Medulla oblongata (tissue), 1 donor: ENCODE data around the gene ERGIC2.

Experiments used
- DNase-seq: peaks from one replicate; pipeline ENCODE4 v3.0.0-alpha.2; 2015; ENCODE audit errors: extremely low spot score

Gene ERGIC2

DNA sequence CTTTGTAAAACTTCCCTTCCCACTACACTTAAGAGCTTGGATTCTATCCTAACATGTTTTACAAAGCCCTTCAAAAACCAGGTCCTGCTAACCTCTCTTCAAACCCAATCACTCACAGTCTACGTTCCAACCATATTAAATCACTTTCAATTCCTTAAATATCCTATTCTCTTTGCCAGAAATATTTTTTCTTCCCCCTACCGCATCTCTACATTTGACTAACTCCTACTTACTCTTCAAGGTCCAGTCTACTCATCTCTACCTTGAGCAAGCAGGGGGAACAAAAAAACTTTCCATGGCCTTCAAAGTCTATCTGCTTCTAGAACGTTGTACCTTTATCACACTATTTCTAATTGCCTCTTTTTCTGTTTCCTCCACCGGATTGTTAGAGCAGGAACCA is 6.1 kb downstream of the ERGIC2 start:
- no peak for DNase-seq

DNA sequence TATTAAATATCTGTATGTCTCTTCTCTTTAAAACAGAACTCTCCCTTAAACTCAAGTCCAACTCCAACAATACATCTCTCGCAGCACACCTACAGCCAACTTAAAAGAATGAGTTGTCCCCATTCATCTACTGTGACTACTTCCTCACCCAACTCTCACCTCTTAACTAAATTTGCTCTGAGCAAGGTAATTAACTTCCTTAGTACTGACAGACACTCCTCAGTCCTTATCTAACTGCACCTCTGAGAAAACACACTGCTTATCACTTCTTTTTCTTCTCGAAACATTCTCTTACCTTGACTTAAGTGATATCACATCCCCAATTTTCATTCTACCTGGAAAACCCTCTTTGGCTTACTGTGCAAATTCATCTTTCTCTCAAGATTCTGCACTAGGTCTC is 7.0 kb downstream of the ERGIC2 start:
- no peak for DNase-seq

DNA sequence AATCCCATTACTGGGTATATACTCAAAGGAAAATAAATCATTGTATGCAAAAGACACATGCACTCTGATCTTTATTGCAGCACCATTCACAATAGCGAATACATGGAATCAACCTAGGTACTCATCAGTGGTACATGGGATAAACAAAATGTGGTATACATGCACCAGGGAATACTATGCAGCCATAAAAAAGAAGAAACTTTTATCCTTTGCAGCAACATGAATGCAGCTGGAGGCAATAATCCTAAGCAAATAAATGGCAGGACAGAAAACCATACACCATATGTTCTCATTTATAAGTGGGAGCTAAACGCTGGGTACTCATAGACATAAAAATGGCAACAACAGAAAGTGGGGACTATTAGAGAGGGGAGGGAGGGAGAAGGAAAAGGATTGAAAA is 15.9 kb downstream of the ERGIC2 start:
- no peak for DNase-seq

DNA sequence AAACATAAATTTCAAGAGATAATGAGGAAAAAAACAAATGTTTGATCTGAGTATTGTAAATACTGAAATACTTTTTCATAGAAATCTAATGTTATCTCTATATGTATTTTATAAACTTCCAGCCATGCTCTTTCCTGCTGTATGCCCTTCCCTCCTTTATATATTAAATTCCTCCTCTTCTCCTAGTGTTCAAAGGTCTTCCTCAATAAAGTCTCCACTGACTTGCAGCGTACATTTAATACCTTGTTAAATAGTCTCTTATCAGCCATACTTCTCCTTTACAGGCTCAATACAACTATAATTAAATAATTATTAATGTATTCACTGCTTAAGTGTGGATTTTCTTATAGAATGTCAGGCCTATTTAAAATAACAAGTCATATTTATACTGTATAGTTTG is 26.0 kb downstream of the ERGIC2 start:
- DNase-seq: no peak

DNA sequence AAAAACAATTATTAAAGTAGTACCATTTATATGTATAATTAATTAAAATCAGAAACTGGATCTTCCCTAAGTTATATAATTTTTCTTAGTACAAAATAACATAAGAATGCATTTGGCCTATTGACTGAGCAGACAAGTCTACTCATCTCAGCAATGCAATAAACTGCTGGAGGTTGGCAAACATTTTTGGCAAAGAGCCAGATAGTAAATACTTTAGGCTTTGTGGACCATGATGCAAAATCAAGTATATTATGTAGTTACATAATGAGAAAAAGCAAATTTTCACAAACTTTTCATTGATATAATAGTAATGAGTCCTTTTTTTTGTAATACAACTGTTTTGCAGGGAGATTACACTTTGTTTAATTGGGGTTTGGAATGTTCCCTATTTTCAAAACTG is 30.9 kb downstream of the ERGIC2 start:
- no peak for DNase-seq

DNA sequence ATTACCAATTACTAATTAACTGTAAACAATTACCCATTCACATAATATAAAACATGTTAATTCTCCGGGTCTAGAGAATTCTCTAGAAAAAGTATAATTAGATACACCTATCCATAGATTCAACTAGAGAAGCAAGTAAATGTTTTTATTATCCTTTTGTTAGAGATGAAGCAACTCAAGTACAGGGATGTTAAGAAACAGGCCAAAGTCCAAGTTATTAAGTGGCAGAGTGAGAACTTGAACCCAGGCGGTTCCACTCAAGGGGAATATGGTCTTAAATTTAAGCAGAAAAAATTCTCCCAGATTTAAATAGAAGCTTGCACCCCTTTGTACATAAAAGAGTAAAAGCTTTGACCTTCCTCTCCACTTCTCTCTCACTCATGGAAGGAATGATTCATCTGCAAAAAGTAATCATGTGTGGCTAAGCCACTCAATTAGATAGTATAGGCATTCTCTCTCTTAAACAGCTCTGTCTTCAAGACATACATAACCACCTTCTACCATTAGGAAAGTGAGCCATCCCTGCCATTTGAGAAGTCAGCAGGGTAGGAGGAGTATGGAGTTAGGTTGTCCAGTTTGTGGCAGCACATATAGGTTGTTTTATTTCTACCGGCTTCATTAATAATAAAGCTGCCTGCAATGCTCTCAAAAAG is 34.1 kb downstream of the ERGIC2 start:
- DNase-seq: no peak

DNA sequence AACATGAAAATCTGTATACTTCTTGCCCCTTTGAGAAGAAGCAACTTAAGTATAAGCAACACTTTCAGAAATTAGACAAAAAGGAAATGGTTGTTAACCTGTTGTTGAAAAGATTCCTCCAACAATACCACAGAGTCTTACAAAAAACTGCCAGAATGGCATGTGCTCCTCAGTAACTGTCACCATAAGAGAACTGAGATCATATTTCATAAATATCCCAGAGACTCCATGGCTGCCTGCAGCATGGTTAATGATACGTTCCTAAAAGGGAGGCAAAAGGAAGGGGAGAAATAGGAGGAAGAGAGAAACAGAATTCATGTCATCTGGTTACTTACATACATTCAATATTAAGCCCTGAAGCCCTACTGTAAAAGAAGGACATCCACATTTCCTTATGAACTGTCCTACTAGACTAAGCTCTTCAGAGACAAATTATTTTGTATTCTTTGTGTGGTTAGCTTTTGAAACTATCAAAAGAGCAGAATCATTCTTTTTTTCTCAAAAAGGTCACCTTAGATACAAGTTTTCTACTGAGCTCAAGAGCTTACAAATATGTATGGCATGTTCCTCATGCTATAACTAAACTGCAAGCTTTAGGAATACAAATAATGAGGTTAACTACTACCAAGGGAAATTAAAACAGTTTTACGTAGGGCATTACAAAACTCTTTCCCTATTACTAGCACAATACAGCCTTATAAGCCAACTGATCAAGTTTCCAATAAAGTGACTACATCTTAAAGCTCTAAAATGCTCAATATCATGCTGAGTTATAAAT is 37.8 kb downstream of the ERGIC2 start:
- no peak for DNase-seq

DNA sequence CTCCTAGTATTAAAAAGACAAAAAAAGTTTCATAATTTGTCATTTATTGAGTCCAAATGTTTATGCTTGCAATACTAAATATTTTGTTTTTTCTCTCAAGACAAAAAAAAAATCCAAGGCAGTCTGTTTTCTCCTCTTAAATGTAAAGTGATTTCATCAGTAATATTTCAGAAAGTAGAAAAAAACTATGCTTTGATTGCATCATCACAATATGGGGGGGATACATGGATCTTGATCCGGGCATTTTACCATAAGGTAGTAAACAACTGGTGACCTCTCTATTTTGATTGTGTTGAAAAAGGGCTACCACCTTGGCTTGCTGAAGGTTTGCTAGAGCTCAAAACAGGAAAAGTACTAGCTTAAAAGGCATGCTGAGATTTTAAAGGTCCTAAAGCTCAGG is 43.6 kb downstream of the ERGIC2 start:
- DNase-seq: no peak

DNA sequence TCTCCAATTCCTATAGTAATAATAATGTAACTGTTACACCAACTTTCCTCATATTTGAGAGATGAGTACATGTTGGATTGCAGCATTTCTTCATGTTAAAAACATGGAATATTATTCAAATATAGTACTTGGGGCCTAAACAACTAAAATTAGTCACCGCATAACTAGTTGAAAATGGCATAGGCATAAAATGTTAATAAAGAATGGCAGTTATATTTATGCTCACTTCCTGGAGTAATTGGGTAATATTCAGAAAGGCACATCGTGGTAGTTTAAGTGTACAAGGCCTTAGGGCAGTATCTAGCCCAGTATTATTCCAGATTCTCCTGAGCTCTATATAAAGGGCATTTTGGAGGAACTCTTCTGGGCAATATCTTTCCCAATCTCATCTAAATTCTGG is 46.0 kb downstream of the ERGIC2 start:
- DNase-seq: no peak

DNA sequence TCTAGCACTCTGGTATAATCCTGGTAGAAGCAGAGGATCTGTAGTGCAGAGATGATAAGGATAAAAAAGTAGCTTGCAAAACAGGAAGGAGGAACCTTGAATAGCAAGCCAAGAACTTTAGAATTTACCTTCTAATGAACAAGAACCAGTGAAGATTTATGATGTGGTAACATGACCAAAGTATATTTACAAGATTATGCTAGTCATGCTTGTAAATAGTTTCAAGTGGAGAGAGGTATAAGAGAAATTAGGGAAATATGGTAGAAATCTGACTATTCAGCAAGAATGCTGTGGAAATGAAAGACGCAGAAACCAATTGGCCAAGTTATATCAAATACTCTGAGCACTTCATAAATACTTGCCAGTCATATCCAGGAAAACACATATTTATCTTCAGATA is 47.8 kb downstream of the ERGIC2 start:
- no peak for DNase-seq

DNA sequence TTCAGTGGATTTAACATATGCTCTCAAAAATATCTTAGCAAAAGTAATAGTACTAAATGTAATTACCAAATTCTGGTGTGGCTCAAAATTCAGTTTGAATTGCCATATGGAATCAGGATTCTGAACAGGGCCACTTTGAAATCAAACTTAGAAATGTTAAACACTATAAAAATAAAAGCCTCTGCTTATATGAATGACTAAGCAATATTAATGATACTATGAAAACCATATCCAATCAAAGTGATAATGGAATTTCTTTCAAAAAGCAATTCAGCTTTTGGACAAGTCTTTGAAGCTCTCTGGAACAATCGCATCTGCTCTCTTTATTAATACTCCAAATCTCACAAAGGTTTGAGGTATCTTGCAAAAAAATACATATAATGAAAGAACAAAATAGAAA is 51.6 kb downstream of the ERGIC2 start:
- no peak for DNase-seq

DNA sequence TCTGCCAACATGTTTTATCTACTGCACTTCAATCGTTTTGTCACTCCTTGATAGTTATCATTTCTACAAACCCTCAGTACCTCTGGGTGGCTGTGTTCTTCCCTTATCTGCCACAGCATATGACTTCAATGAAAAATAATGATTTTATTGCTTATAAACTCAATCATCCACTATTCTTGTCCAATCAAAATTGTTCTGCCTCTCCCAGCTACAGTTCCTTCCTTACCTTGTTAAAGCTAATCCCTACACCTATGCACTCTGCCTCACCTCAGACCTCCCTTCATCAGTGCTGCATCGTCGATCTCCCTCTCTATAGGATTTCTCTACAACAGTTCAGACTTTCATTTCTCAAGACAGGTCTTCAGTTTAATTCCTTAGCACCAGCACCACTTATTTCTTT is 58.8 kb downstream of the ERGIC2 start:
- DNase-seq: no peak

DNA sequence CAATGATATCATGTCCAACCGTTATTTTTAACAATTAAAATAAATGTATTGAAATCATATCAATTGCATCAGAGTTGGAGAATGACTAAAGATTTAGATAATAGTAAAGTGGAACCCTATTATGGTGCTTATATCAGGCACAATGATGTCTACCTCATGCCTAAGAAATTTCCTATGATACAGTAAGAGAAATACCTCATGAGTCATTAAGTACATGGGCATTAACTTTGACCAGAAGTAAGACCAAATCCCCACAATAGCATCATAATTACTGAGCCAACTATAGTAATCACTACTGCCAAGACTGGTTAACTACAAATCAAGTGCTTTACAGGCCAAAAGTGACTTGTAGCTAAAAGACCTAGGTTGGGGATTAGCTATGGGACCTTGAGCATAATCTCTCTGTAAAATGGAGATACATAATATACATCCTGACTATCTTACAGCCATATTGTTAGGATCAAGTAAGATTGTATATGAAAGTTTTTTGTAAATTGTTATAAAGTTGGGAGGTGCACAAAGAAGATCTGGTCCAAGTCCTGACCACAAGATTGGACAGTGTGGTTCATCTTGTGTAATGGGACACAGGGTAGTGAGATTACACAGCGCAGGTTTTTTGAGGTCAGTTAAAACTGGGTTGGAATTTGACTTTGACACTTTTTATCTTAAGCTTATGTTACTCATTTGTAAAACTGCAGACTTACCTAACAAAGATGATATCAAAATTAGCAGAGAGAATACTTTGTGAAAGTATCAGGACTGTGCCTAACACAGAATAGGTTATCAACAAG is 60.5 kb downstream of the ERGIC2 start:
- no peak for DNase-seq

DNA sequence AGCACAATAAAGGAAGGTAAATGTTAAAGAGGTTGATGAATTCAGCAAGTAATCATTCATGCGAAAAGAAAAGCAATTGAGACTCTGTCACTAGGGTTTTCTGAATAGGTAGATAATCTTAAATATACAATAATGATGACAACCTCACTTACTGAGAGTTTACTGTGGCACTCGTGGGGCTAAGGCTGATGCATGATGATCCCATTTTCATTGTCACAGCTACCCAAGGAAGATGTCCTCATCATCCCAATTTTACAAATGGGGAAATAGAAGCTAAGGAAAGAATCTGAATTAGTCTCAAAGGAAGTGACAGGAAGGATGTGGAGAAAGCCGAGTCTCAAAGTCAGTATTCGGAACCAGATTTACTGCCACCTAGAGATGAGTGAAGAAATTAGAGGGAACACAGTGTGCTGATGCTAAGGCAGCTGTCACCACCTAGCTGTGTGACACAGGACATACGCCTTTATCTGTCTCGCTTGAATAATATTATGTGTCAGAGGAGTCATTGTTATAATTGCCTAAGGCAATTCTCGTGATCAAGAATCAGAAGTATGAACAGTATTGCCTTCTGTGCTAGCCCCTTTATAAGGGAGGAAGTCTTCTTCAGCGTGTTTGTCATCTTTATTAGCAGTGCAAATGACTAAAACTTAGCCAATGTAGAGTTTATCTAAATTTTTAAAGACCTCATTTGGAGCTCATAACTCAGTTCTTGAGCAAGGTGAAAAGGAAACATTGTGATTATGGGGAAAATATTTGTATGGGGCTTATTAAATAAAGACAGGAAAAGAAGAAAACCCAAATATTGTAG is 63.2 kb downstream of the ERGIC2 start:
- DNase-seq: peak; percentile 94

DNA sequence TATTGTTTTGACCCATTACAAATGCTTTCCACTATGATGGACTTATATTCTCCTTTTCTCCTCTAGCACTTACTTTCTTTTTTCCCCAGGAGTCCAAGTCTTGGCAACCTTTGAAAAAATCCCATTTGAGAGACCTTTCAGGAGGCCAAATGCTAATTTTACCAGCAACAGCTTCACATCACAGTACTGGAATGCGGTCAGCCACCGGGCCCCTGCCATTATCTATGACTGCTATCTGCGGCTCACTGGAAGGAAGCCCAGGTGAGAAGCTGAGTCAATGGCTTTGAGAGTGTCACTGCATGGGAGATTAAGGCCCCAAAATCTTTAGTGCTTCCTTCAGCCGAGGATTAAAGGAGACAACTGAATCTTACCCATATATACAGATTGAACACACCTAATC is 64.2 kb downstream of the ERGIC2 start:
- DNase-seq: no peak

DNA sequence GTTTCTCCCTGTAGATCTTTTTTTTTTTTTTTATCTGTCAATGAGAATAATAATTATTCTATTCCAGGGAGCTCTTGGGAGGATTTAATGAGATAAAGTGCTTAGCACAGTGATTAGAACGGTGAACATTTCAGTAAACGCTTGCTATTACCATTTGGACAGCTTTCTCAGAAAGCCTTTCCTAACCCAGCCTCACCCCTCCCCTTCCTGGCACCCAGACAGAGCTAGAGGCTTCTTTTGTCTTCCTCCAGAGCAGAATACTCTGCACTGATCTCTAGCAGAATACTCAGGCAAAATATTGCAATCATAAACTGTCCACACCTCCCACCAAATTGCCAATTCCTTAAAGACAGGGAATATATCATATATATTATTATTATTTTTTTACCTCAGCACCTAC is 66.6 kb downstream of the ERGIC2 start:
- DNase-seq: peak; percentile 64

DNA sequence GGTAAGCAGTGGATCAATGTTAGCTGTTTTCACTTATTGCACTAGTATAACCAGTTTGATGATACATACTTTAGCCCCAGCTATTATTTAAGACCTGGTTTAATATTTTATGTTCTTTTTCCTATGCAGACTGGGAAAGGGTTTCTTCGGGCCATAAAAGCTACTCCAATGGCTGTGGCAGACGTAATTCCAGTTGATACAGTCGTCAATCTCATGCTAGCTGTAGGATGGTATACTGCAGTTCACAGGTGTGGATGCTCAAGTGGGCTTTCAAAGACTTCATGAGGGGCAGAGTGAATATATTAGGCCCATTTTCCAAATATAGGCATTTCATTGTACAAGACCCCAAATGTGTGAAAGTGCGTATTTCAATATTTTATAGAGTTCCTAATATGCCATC is 70.1 kb downstream of the ERGIC2 start:
- DNase-seq: no peak

DNA sequence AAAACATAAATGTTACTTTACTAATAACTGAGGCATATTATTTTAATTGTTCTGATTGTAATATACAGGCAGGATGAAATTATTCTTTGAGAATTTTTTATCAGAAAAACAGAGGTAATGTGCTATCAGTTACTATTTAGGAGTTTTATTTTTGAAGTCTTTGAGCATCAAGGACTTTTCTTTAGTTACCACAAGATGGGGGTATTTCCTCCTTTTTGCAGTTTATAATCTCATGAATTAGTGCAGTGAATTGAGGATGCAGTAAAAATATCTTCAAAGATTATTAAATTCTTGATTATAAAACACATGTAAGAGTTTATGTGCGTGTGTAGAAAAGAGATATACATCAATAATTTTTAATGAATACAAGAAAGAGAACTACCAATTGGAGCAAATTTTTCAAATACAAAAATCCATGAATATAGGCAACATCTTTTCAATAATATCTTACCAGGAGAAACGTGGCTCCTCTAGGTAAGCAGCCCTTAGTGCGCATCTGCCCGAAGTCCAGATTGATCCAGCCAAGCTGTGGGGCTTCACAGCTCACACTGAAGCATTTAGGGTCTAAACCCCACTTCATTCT is 71.6 kb downstream of the ERGIC2 start:
- peak; percentile 32 for DNase-seq

DNA sequence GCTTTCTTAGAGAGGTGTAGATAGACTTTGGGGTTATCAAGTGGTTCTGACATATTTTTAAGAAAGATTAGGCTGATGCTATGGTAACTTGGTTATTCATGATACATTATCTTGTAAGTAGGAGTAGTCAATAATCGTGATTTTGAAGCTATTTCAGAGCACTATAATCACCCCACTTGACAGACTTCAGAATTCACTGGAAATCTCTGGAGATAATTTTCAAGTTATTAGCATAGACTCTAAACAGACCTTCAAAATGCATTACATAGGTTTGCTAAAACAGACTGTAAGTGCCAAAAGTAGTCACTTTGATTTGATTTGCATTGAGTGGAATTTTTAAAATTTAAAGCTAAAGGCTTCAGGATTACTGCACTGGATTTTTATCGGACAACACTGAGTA is 74.3 kb downstream of the ERGIC2 start:
- no peak for DNase-seq

DNA sequence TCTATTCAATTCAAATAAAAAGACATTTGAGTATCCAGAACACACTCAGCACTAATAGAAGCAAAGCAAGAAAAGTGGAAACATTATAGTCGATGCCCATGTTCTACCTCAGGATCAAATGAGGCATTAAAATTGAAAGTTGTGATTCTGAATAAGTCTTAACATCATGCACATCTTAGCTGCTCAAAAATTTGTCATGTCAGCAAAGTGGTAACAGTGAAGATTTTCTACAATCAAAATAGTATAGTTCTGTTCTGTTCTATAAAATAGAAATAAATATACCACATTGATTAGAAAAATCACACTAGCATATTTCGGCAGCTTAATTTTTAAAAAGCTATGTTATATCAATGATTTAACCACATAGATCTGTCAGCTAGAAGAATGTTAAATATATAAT is 74.7 kb downstream of the ERGIC2 start:
- no peak for DNase-seq

DNA sequence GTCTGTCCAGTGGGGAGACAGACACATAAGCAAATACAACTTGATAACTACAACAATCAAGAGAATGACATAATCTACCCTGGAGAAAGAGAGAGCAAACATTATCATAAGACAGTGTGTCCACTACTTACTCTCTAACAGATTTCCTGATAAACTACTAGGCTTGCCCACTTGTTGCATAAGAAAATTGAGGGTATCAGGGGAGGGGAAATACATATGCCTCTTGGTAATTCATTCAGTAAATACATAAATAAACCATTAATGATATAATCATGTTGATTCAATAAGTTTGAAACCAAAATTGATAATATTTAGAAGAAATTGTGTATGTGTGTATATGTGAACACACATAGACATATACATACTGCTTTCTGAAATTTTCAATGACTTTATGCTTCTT is 76.6 kb downstream of the ERGIC2 start:
- DNase-seq: no peak

DNA sequence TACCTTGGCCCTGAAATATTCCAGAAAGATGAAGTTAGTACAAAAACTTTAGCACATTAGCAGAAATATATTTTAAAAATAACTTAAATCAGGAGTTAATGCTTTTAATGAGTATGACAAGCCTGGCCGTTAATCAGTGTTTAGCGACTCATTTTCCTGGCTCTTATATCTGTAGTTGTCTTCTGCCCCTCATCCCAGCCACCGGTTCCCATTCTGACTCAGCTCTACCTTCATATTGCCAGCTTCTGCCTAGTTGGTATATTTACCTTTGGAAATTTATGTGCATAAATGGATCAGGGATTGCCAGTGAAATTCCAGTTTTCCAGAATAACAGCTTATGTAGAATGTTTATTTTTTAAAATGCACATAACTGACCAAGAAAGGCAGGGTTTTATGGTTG is 79.9 kb downstream of the ERGIC2 start:
- DNase-seq: no peak
